Esophagus squamous epithelium (tissue), 4 donors: Measurements from ENCODE around the gene ITGAL.

Experiments used
- POLR2A ChIP-seq, 4 donors: fragments of 450-650 bp; IDR thresholded peaks; one replicate each; pipeline ENCODE4 v1.6.1; 2017; ENCODE audit warnings: antibody characterized with exemption in 4 of 4, mild to moderate bottlenecking in 4 of 4, moderate library complexity in 3 of 4
- TF ChIP-seq, protein P1 (sequence below), 6 experiments: fragments of 450-650 bp in 4 of 6; fragments of 200-600 bp in 2 of 6; sonication (generic) in 2 of 6; IDR thresholded peaks; one replicate each; pipeline ENCODE4 v1.5.1; 2016 to 2019; ENCODE audit warnings: antibody characterized with exemption in 6 of 6, mild to moderate bottlenecking in 4 of 6, moderate library complexity in 4 of 6

- TF ChIP-seq, protein P1, sequence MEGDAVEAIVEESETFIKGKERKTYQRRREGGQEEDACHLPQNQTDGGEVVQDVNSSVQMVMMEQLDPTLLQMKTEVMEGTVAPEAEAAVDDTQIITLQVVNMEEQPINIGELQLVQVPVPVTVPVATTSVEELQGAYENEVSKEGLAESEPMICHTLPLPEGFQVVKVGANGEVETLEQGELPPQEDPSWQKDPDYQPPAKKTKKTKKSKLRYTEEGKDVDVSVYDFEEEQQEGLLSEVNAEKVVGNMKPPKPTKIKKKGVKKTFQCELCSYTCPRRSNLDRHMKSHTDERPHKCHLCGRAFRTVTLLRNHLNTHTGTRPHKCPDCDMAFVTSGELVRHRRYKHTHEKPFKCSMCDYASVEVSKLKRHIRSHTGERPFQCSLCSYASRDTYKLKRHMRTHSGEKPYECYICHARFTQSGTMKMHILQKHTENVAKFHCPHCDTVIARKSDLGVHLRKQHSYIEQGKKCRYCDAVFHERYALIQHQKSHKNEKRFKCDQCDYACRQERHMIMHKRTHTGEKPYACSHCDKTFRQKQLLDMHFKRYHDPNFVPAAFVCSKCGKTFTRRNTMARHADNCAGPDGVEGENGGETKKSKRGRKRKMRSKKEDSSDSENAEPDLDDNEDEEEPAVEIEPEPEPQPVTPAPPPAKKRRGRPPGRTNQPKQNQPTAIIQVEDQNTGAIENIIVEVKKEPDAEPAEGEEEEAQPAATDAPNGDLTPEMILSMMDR (IDR thresholded peaks at IDR 0.05): no peak
- no peak for TF ChIP-seq POLR2A (IDR thresholded peaks at IDR 0.05)
Measured at GRCh38 chr16:30458561-30459394, 13.8 kb upstream of the ITGAL start.
